Keratinocyte (primary cell): Measurements from ENCODE around the gene MYADML2. TPM values are rescaled to one million over a fixed set of nuclear protein-coding genes. Genes with fewer than 3 reads are reported as not detected.

ENCODE experiments used
- DNase-seq: peaks from one replicate; pipeline ENCODE4 v3.0.0-alpha.2; 2011; ENCODE audit warnings: low read depth, missing footprints, low spot score
- FAIRE-seq: peaks from 2 replicates; lab custom pipeline; 2011; peaks lifted over from hg19 to GRCh38; lab: Jason Lieb, UNC
- H2AFZ ChIP-seq: 2 replicates; pipeline ENCODE4 v1.6.0; 2012; ENCODE audit warnings: low read length, control low read depth, inconsistent platforms; ENCODE audit not compliant: control insufficient read depth
- H3K27ac ChIP-seq: 2 replicates; pipeline ENCODE4 v1.5.1; 2011; ENCODE audit warnings: low read length; ENCODE audit not compliant: control insufficient read depth, insufficient read depth
- H3K27me3 ChIP-seq: 3 replicates; pipeline ENCODE4 v1.6.0; 2011; ENCODE audit warnings: low read length; ENCODE audit not compliant: control insufficient read depth, insufficient read depth; ENCODE audit errors: extremely low read depth
- H3K36me3 ChIP-seq, 2 experiments: 2 replicates in 1 of 2; 3 replicates in 1 of 2; pipeline ENCODE4 v1.5.1; 2011; ENCODE audit warnings: low read length in 2 of 2, mild to moderate bottlenecking in 1 of 2; ENCODE audit not compliant: control insufficient read depth in 2 of 2, insufficient read depth in 2 of 2; ENCODE audit errors: extremely low read depth in 1 of 2
- H3K4me1 ChIP-seq: 3 replicates; pipeline ENCODE4 v1.5.1; 2011; ENCODE audit warnings: low read length; ENCODE audit not compliant: control insufficient read depth, insufficient read depth; ENCODE audit errors: extremely low read depth
- H3K4me2 ChIP-seq: 3 replicates; pipeline ENCODE4 v1.6.0; 2011; ENCODE audit warnings: low read depth, low read length; ENCODE audit not compliant: control insufficient read depth, insufficient read depth; ENCODE audit errors: extremely low read depth
- H3K4me3 ChIP-seq, 3 experiments: fragments of 200-600 bp in 1 of 3; sonication (generic) in 1 of 3; 2 replicates in 2 of 3; 3 replicates in 1 of 3; pipeline ENCODE4 v1.5.1; 2011 to 2016; ENCODE audit warnings: low read length in 3 of 3, mild to moderate bottlenecking in 3 of 3, control low read depth in 2 of 3, inconsistent platforms in 1 of 3, low read depth in 1 of 3, mixed read lengths in 1 of 3, mixed run types in 1 of 3, moderate library complexity in 1 of 3; ENCODE audit not compliant: control insufficient read depth in 2 of 3, insufficient read depth in 2 of 3; ENCODE audit errors: extremely low read depth in 1 of 3
- H3K79me2 ChIP-seq: 2 replicates; pipeline ENCODE4 v1.6.0; 2012; ENCODE audit warnings: low read length; ENCODE audit not compliant: control insufficient read depth, insufficient read depth
- H3K9ac ChIP-seq: 3 replicates; pipeline ENCODE4 v1.6.0; 2011; ENCODE audit warnings: low read length; ENCODE audit not compliant: control insufficient read depth, insufficient read depth; ENCODE audit errors: extremely low read depth
- H3K9me1 ChIP-seq: 3 replicates; pipeline ENCODE4 v1.6.0; 2011; ENCODE audit warnings: low read length; ENCODE audit not compliant: control insufficient read depth, insufficient read depth; ENCODE audit errors: extremely low read depth
- H3K9me3 ChIP-seq: 2 replicates; pipeline ENCODE4 v1.5.1; 2012; ENCODE audit warnings: low read depth, low read length; ENCODE audit not compliant: control insufficient read depth
- H4K20me1 ChIP-seq: 3 replicates; pipeline ENCODE4 v1.6.0; 2011; ENCODE audit warnings: low read length; ENCODE audit not compliant: control insufficient read depth, insufficient read depth; ENCODE audit errors: extremely low read depth
- EZH2 ChIP-seq: IDR thresholded peaks from one replicate; pipeline ENCODE4 v1.6.1; 2012; ENCODE audit warnings: inconsistent platforms, mild to moderate bottlenecking, low read length, moderate library complexity
- dilution Hi-C: fragments of 300-500 bp; cut with MboI; formaldehyde crosslinking; loops from one replicate; pipeline ENCODE4 v1.7.0; 2020; ENCODE audit warnings: low sequenced_read_pairs; ENCODE audit not compliant: extremely low pct_ligation_motif_present
- polyA plus RNA-seq, 5 experiments: library from polyadenylated mRNA; depleted of rRNA in 3 of 5; stranded (reverse) in 3 of 5; stranded (forward) in 1 of 5; unstranded in 1 of 5; fragments of >200 nt; gene quantifications; 1 replicate in 1 of 5; 2 replicates in 3 of 5; 3 replicates in 1 of 5; pipeline versions ENCODE4 v1.2.1 to v1.2.3, GENCODE V29; 2011 to 2012; ENCODE audit warnings: missing spikeins in 2 of 5, low read depth in 1 of 5, low replicate concordance in 1 of 5
- TF ChIP-seq, protein P1 (sequence below), 3 experiments: IDR thresholded peaks in 1 of 3; conservative IDR thresholded peaks in 1 of 3; optimal IDR thresholded peaks in 1 of 3; 2 replicates in 2 of 3; 3 replicates in 1 of 3; pipeline versions ENCODE3 to v1.5.1; 2011; ENCODE audit warnings: low read length in 3 of 3, mild to moderate bottlenecking in 3 of 3, moderate library complexity in 2 of 3, control low read depth in 1 of 3, inconsistent platforms in 1 of 3; ENCODE audit not compliant: insufficient read depth in 2 of 3; ENCODE audit errors: extremely low read depth in 1 of 3

The MYADML2 gene
- polyA plus RNA-seq, 1 donor (not counting 4 experiments of a cell fraction or from before 2014, with no cell fraction given), result not detected

DNA sequence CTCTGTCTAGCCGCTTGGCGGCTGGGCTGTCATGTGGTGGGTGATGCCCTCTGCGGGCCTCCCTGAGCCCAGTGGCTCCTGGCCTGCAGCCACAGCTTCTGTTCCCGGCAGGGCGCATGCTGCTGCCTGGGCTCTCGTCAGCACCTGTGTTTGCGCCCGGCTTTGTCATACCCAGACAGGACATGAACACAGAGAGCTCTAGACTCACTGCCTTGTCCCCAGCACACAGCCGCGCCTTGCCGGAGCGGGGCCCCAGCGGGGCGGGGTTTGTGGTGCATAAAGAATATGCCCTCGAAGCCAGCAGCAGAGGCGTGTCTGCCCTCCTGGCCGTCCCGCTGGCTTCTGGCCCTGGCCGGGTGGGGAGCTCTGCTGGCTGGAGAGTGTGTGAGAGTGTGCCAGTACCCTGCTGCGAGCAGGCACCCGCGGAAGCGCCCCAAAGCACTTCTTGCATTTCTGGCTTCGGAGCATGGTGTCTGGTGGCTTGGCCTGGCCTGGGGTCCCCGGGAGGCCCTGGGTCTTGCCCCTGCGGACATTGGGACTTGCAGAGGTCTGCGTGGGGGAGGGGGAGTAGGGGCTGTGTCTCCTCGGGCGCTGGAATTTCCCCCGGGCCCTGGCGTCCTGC is 44.8 kb upstream of the MYADML2 start:
- dilution Hi-C loops, result no loop called here
- H3K4me3 ChIP-seq, result no peak overlapping the region
- FAIRE-seq (no peak), DNase-seq (no peak)
- H3K9me1 ChIP-seq, result no peaks in the 10 kb centered on the region
- H3K36me3 ChIP-seq, result peaks cover 0 to 4% of the 10 kb centered on the region in 2 experiments
- no peaks in the 10 kb centered on the region for H4K20me1 ChIP-seq
- H3K27me3 ChIP-seq, result no peaks in the 10 kb centered on the region
- no peaks in the 10 kb centered on the region for H3K9me3 ChIP-seq
- peaks cover 14% of the 10 kb centered on the region for H3K4me1 ChIP-seq
- TF ChIP-seq, protein P1, sequence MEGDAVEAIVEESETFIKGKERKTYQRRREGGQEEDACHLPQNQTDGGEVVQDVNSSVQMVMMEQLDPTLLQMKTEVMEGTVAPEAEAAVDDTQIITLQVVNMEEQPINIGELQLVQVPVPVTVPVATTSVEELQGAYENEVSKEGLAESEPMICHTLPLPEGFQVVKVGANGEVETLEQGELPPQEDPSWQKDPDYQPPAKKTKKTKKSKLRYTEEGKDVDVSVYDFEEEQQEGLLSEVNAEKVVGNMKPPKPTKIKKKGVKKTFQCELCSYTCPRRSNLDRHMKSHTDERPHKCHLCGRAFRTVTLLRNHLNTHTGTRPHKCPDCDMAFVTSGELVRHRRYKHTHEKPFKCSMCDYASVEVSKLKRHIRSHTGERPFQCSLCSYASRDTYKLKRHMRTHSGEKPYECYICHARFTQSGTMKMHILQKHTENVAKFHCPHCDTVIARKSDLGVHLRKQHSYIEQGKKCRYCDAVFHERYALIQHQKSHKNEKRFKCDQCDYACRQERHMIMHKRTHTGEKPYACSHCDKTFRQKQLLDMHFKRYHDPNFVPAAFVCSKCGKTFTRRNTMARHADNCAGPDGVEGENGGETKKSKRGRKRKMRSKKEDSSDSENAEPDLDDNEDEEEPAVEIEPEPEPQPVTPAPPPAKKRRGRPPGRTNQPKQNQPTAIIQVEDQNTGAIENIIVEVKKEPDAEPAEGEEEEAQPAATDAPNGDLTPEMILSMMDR (optimal IDR thresholded peaks at IDR 0.05 in 1 of 3, IDR thresholded peaks at IDR 0.05 in 1 of 3, conservative IDR thresholded peaks at IDR 0.05 in 1 of 3; ENCODE audit: extremely low read depth in 1 of 3, insufficient read depth in 2 of 3, low read length in 3 of 3), result no peak
- no peak for TF ChIP-seq EZH2
- H3K79me2 ChIP-seq, result no peaks in the 10 kb centered on the region
- no peak overlapping the region for H2AFZ ChIP-seq
- H3K4me2 ChIP-seq, result peak overlapping the region; percentile 62
- no peak overlapping the region for H3K27ac ChIP-seq
- peak overlapping the region; percentile 15 for H3K9ac ChIP-seq

DNA sequence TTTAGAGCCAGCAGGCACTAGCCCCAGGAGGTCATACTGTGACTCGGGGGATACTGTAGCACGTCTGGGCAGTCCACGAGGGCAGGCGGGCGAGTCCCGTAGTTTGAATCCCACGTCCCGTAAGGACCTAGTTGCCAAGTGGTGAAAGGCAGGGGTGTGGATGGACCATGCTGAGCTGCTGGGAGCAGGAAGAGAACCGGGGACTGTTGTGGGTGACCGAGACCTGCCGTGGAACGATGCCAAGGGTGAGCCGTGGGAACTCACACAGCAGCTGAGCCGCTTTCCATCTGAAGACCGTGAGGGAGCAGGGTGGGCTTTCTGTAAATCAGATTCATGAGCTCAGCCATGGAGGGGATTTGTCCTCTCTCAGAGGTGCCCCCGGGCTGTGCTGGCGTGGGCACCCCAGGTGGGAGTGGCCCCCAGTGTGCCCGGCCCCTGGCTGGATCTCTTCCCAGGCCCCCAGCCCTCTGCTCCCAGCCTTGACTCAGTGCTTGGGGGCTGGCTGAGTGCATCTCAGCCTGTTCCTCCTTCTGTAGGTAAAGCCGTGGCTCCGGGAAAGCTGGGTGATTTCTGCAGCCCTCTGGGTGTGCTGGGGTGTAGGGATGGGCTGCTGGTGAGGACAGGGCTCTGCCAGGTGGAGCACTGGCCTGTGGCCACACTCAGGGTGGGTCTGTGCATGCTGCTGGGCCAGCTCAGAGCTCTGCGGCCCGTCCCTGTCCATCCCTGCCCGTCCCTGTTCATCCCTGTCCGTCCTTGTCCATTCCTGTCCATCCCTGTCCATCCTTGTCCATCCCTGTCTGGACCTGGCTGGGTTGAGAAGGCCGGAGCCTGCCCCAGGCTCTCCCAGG is 44.0 kb upstream of the MYADML2 start:
- H3K79me2 ChIP-seq, result no peaks in the 10 kb centered on the region
- H3K9me3 ChIP-seq, result no peaks in the 10 kb centered on the region
- no peaks in the 10 kb centered on the region for H3K27me3 ChIP-seq
- DNase-seq (no peak), FAIRE-seq (no peak)
- H3K9me1 ChIP-seq, result no peaks in the 10 kb centered on the region
- H3K9ac ChIP-seq, result no peak overlapping the region
- peak overlapping the region; percentile 62 for H3K4me2 ChIP-seq
- no peak overlapping the region for H3K27ac ChIP-seq
- dilution Hi-C loops, result no loop called here
- H3K4me3 ChIP-seq, result no peak overlapping the region
- H3K36me3 ChIP-seq, result peaks cover 0 to 6% of the 10 kb centered on the region in 2 experiments
- TF ChIP-seq EZH2, result no peak
- no peaks in the 10 kb centered on the region for H4K20me1 ChIP-seq
- peaks cover 14% of the 10 kb centered on the region for H3K4me1 ChIP-seq
- no peak overlapping the region for H2AFZ ChIP-seq
